HG03442 (cell line): ENCODE results near the gene SLC30A7.
"Not testable (repeated sequence)": the region's sequence is repeated elsewhere in the genome, so short reads cannot be mapped to it uniquely, and the experiment has no call there.

Source experiments
- ATAC-seq: cut with Tn5 transposase; IDR thresholded peaks from one replicate; pipeline ENCODE4 v1.9.1; 2021; ENCODE audit warnings: mild to moderate bottlenecking, moderate library complexity; ENCODE audit not compliant: unreplicated experiment

SLC30A7 gene

GRCh38 chr1:100936194-100936967, 40.5 kb downstream of the SLC30A7 start:
- ATAC-seq = no peak

GRCh38 chr1:100941098-100941527, 45.2 kb downstream of the SLC30A7 start:
- ATAC-seq = peak; percentile 55

GRCh38 chr1:100941580-100942216, 45.8 kb downstream of the SLC30A7 start:
- ATAC-seq = no peak

- no peak for ATAC-seq
These were observed 46.6 kb downstream of the SLC30A7 start for GRCh38 chr1:100942304-100943046.

- ATAC-seq = no peak
These were observed 47.6 kb downstream of the SLC30A7 start for GRCh38 chr1:100943533-100943932.

- ATAC-seq = not testable (repeated sequence)
These were observed 50.2 kb downstream of the SLC30A7 start for GRCh38 chr1:100946064-100946463.

GRCh38 chr1:100947816-100948215, 51.9 kb downstream of the SLC30A7 start:
- not testable (repeated sequence) for ATAC-seq

- not testable (repeated sequence) for ATAC-seq
These were observed 53.0 kb downstream of the SLC30A7 start for GRCh38 chr1:100948721-100949405.

GRCh38 chr1:100949515-100950158, 53.7 kb downstream of the SLC30A7 start:
- peak; percentile 78 for ATAC-seq

GRCh38 chr1:100950337-100950736, 54.4 kb downstream of the SLC30A7 start:
- no peak for ATAC-seq

- no peak for ATAC-seq
These were observed 54.9 kb downstream of the SLC30A7 start for GRCh38 chr1:100950781-100951180.

- ATAC-seq = no peak
These were observed 56.3 kb downstream of the SLC30A7 start for GRCh38 chr1:100952104-100952745.

GRCh38 chr1:100952970-100953369, 57.1 kb downstream of the SLC30A7 start:
- ATAC-seq = not testable (repeated sequence)

GRCh38 chr1:100953960-100954730, 58.3 kb downstream of the SLC30A7 start:
- ATAC-seq = no peak

GRCh38 chr1:100955322-100955721, 59.4 kb downstream of the SLC30A7 start:
- ATAC-seq = no peak

- no peak for ATAC-seq
These were observed 63.7 kb downstream of the SLC30A7 start for GRCh38 chr1:100959502-100960060.

- ATAC-seq = no peak
These were observed 64.2 kb downstream of the SLC30A7 start for GRCh38 chr1:100960098-100960497.

GRCh38 chr1:100968621-100969020, 72.7 kb downstream of the SLC30A7 start:
- ATAC-seq = no peak

- no peak for ATAC-seq
These were observed 73.4 kb downstream of the SLC30A7 start for GRCh38 chr1:100969327-100969726.
